Stimulated activated naive CD8-positive, alpha-beta T cell treated with anti-CD3 and anti-CD28 coated beads, Interleukin-15, Interleukin-2, amounts not matched to agents 100 U/mL and 50 U/mL, for 24 hours (primary cell): ENCODE measurements around the gene DDX49.
"Not testable (repeated sequence)": the region's sequence is repeated elsewhere in the genome, so short reads cannot be mapped to it uniquely, and the experiment has no call there.

Source experiments
- ATAC-seq: fragments of 150-1000 bp; cut with Tn5 transposase; one replicate; pipeline ENCODE4 v1.10.0; 2021
- DNase-seq: peaks from one replicate; pipeline ENCODE4 v3.0.0; 2021

Gene DDX49

GRCh38 chr19:18942692-18943091 is 23.2 kb downstream of the DDX49 start:
- no peak for DNase-seq
- no peak for ATAC-seq

GRCh38 chr19:18943465-18943864 is 23.9 kb downstream of the DDX49 start:
- DNase-seq (no peak), ATAC-seq (no peak)

- ATAC-seq = no peak
- DNase-seq = no peak
Measured at GRCh38 chr19:18945297-18945696, 25.8 kb downstream of the DDX49 start.

- ATAC-seq (no peak), DNase-seq (no peak)
Measured at GRCh38 chr19:18946335-18946734, 26.8 kb downstream of the DDX49 start.

GRCh38 chr19:18946918-18947317 is 27.4 kb downstream of the DDX49 start:
- no peak for ATAC-seq

GRCh38 chr19:18948075-18948975 is 28.8 kb downstream of the DDX49 start:
- ATAC-seq (no peak), DNase-seq (no peak)

More at GRCh38 chr19:18946918-18947317, 27.4 kb downstream of the DDX49 start:
- no peak for DNase-seq

- DNase-seq (no peak), ATAC-seq (no peak)
Measured at GRCh38 chr19:18948976-18949356, 29.5 kb downstream of the DDX49 start.

GRCh38 chr19:18949858-18950257 is 30.3 kb downstream of the DDX49 start:
- ATAC-seq (no peak), DNase-seq (no peak)

- ATAC-seq (no peak), DNase-seq (no peak)
Measured at GRCh38 chr19:18951721-18952281, 32.3 kb downstream of the DDX49 start.

GRCh38 chr19:18952364-18953003 is 33.0 kb downstream of the DDX49 start:
- not testable (repeated sequence) for ATAC-seq, DNase-seq

- ATAC-seq (no peak), DNase-seq (no peak)
Measured at GRCh38 chr19:18954094-18954493, 34.6 kb downstream of the DDX49 start.

- no peak for ATAC-seq
- no peak for DNase-seq
Measured at GRCh38 chr19:18955042-18955441, 35.5 kb downstream of the DDX49 start.

GRCh38 chr19:18960370-18960769 is 40.9 kb downstream of the DDX49 start:
- DNase-seq (no peak), ATAC-seq (no peak)

- DNase-seq (no peak), ATAC-seq (no peak)
Measured at GRCh38 chr19:18961767-18962620, 42.5 kb downstream of the DDX49 start.

- no peak for DNase-seq
- ATAC-seq = no peak
Measured at GRCh38 chr19:18964121-18964520, 44.6 kb downstream of the DDX49 start.

GRCh38 chr19:18966307-18966706 is 46.8 kb downstream of the DDX49 start:
- ATAC-seq = no peak

GRCh38 chr19:18967358-18968146 is 48.0 kb downstream of the DDX49 start:
- no peak for ATAC-seq
- DNase-seq = no peak

More at GRCh38 chr19:18966307-18966706, 46.8 kb downstream of the DDX49 start:
- no peak for DNase-seq

- ATAC-seq (no peak), DNase-seq (no peak)
Measured at GRCh38 chr19:18969931-18970659, 50.6 kb downstream of the DDX49 start.

- ATAC-seq (no peak), DNase-seq (no peak)
Measured at GRCh38 chr19:18972301-18972811, 52.8 kb downstream of the DDX49 start.

GRCh38 chr19:18972851-18973250 is 53.3 kb downstream of the DDX49 start:
- no peak for DNase-seq
- ATAC-seq = no peak
